H9 (cell line): ENCODE data around the gene GHRHR. TPM values are rescaled to one million over a fixed set of nuclear protein-coding genes. Genes with fewer than 3 reads are reported as not detected.

Experiments
- DNase-seq: peaks from one replicate; pipeline ENCODE4 v3.0.0-alpha.2; 2017
- H2AFZ ChIP-seq: one replicate; pipeline ENCODE4 v1.6.1; 2013; ENCODE audit warnings: mild to moderate bottlenecking, low read length, control low read depth, moderate library complexity
- H2AK5ac ChIP-seq: 2 replicates; pipeline ENCODE4 v1.6.1; 2013; ENCODE audit warnings: low read length, control low read depth, mixed read lengths; ENCODE audit not compliant: insufficient read length
- H2BK120ac ChIP-seq: one replicate; pipeline ENCODE4 v1.6.1; 2013; ENCODE audit warnings: low read depth, mild to moderate bottlenecking, low read length, control low read depth, inconsistent platforms; ENCODE audit not compliant: poor library complexity, severe bottlenecking
- H2BK12ac ChIP-seq: 2 replicates; pipeline ENCODE4 v1.6.1; 2013; ENCODE audit warnings: low read length, control low read depth, mixed read lengths, low read depth; ENCODE audit not compliant: insufficient read length
- H2BK15ac ChIP-seq: 2 replicates; pipeline ENCODE4 v1.6.1; 2013; ENCODE audit warnings: low read depth, low read length, control low read depth
- H2BK20ac ChIP-seq: one replicate; pipeline ENCODE4 v1.6.1; 2013; ENCODE audit warnings: low read depth, mild to moderate bottlenecking, low read length, control low read depth, inconsistent platforms; ENCODE audit not compliant: poor library complexity, severe bottlenecking
- H2BK5ac ChIP-seq: 2 replicates; pipeline ENCODE4 v1.6.1; 2013; ENCODE audit warnings: low read length, control low read depth, mixed read lengths; ENCODE audit not compliant: insufficient read length
- H3K14ac ChIP-seq: 2 replicates; pipeline ENCODE4 v1.6.1; 2013; ENCODE audit warnings: low read length, control low read depth; ENCODE audit not compliant: insufficient read depth
- H3K18ac ChIP-seq: 2 replicates; pipeline ENCODE4 v1.6.1; 2013; ENCODE audit warnings: low read depth, mild to moderate bottlenecking, mixed read lengths, low read length, control low read depth; ENCODE audit not compliant: insufficient read length
- H3K23ac ChIP-seq: 2 replicates; pipeline ENCODE4 v1.6.1; 2013; ENCODE audit warnings: low read length, control low read depth, mixed read lengths, low read depth; ENCODE audit not compliant: insufficient read length
- H3K23me2 ChIP-seq: 2 replicates; pipeline ENCODE4 v1.6.1; 2013; ENCODE audit warnings: low read depth, mild to moderate bottlenecking, mixed read lengths, low read length, control low read depth; ENCODE audit not compliant: insufficient read length, poor library complexity, severe bottlenecking
- H3K27ac ChIP-seq: 2 replicates; pipeline ENCODE4 v1.5.1; 2013; ENCODE audit warnings: low read length, control low read depth, mixed read lengths, low read depth; ENCODE audit not compliant: insufficient read length
- H3K27me3 ChIP-seq: 2 replicates; pipeline ENCODE4 v1.6.1; 2013; ENCODE audit warnings: low read length, control low read depth, inconsistent platforms; ENCODE audit not compliant: insufficient read depth
- H3K4ac ChIP-seq: 2 replicates; pipeline ENCODE4 v1.6.1; 2013; ENCODE audit warnings: low read depth, mild to moderate bottlenecking, control low read depth, inconsistent platforms, low read length, moderate library complexity
- H3K4me1 ChIP-seq: 2 replicates; pipeline ENCODE4 v1.6.1; 2013; ENCODE audit warnings: low read length, control low read depth, inconsistent platforms; ENCODE audit not compliant: insufficient read depth
- H3K4me2 ChIP-seq: 2 replicates; pipeline ENCODE4 v1.6.1; 2013; ENCODE audit warnings: low read length, control low read depth, mixed read lengths; ENCODE audit not compliant: insufficient read length, insufficient read depth
- H3K56ac ChIP-seq: 2 replicates; pipeline ENCODE4 v1.6.1; 2013; ENCODE audit warnings: low read depth, mild to moderate bottlenecking, mixed read lengths, low read length, control low read depth; ENCODE audit not compliant: insufficient read length
- H3K79me1 ChIP-seq: 2 replicates; pipeline ENCODE4 v1.6.1; 2013; ENCODE audit warnings: low read depth, mild to moderate bottlenecking, moderate library complexity, low read length, control low read depth, inconsistent platforms; ENCODE audit not compliant: insufficient read depth, poor library complexity, severe bottlenecking
- H3K79me2 ChIP-seq: 2 replicates; pipeline ENCODE4 v1.6.1; 2013; ENCODE audit warnings: low read length, control low read depth, inconsistent platforms; ENCODE audit not compliant: insufficient read depth
- H3K9ac ChIP-seq: 2 replicates; pipeline ENCODE4 v1.6.1; 2013; ENCODE audit warnings: low read length, control low read depth, mixed read lengths; ENCODE audit not compliant: insufficient read length; ENCODE audit errors: extremely low read depth
- H3K9me3 ChIP-seq: one replicate; pipeline ENCODE4 v1.6.1; 2013; ENCODE audit warnings: low read depth, low read length, inconsistent platforms; ENCODE audit not compliant: control insufficient read depth
- H3T11ph ChIP-seq: one replicate; pipeline ENCODE4 v1.6.1; 2013; ENCODE audit warnings: mild to moderate bottlenecking, low read length, control low read depth, inconsistent platforms
- H4K20me1 ChIP-seq: one replicate; pipeline ENCODE4 v1.6.1; 2013; ENCODE audit not compliant: control insufficient read depth, insufficient read length, insufficient read depth
- H4K5ac ChIP-seq: 2 replicates; pipeline ENCODE4 v1.6.1; 2013; ENCODE audit warnings: low read depth, mild to moderate bottlenecking, mixed read lengths, low read length, control low read depth; ENCODE audit not compliant: insufficient read length
- H4K8ac ChIP-seq: replicated peaks from 2 replicates; pipeline ENCODE4 v1.6.1; 2013; ENCODE audit warnings: low read length, control low read depth, mixed read lengths, low read depth; ENCODE audit not compliant: insufficient read length
- H4K91ac ChIP-seq: 2 replicates; pipeline ENCODE4 v1.6.1; 2013; ENCODE audit warnings: low read depth, mild to moderate bottlenecking, moderate library complexity, mixed read lengths, low read length, control low read depth; ENCODE audit not compliant: insufficient read length
- H3K27ac Mint-ChIP-seq, 3 experiments: 2 replicates in 2 of 3; 3 replicates in 1 of 3; pipeline ENCODE4 v1.8.0; 2020 to 2021; ENCODE audit warnings: mixed read lengths in 3 of 3, mild to moderate bottlenecking in 1 of 3, moderate library complexity in 1 of 3
- H3K27me3 Mint-ChIP-seq: 2 replicates; pipeline ENCODE4 v1.8.0; 2021; ENCODE audit warnings: low read depth, mild to moderate bottlenecking, moderate library complexity, mixed read lengths
- H3K36me3 Mint-ChIP-seq, 3 experiments: 2 replicates in 2 of 3; 3 replicates in 1 of 3; pipeline ENCODE4 v1.8.0; 2020 to 2021; ENCODE audit warnings: low read depth in 3 of 3, mixed read lengths in 3 of 3; ENCODE audit not compliant: insufficient read depth in 1 of 3
- H3K4me1 Mint-ChIP-seq, 2 experiments: 2 replicates each; pipeline ENCODE4 v1.8.0; 2020; ENCODE audit warnings: mixed read lengths in 2 of 2
- H3K4me3 Mint-ChIP-seq, 2 experiments: 2 replicates in 1 of 2; 3 replicates in 1 of 2; pipeline ENCODE4 v1.8.0; 2020 to 2021; ENCODE audit warnings: mild to moderate bottlenecking in 2 of 2, mixed read lengths in 2 of 2, moderate library complexity in 1 of 2
- H3K9me3 Mint-ChIP-seq, 2 experiments: 2 replicates in 1 of 2; 3 replicates in 1 of 2; pipeline ENCODE4 v1.8.0; 2020; ENCODE audit warnings: mild to moderate bottlenecking in 2 of 2, mixed read lengths in 2 of 2, moderate library complexity in 1 of 2
- CTCF ChIP-seq: fragments of 200-600 bp; sonication (generic); conservative IDR thresholded peaks from 3 replicates; pipeline ENCODE4 v1.8.0; 2021; ENCODE audit warnings: antibody characterized with exemption, mild to moderate bottlenecking
- WGBS: extraction: QIAGEN DNeasy Blood & Tissue Kit; methylation state at CpG from one replicate; pipeline ENCODE4 v1.1.7; 2013; ENCODE audit warnings: missing lambda C conversion rate, low lambda C conversion rate, mixed read lengths; ENCODE audit not compliant: insufficient read length; ENCODE audit errors: extremely low coverage; 5-methylcytosine and 5-hydroxymethylcytosine counted together
- total RNA-seq: library from RNA; stranded (reverse); gene quantifications from 2 replicates; pipeline ENCODE4 v1.2.1, GENCODE V29; 2021

Gene GHRHR
- total RNA-seq, 1 experiment from 2014 or later = 7.4 TPM

DNA sequence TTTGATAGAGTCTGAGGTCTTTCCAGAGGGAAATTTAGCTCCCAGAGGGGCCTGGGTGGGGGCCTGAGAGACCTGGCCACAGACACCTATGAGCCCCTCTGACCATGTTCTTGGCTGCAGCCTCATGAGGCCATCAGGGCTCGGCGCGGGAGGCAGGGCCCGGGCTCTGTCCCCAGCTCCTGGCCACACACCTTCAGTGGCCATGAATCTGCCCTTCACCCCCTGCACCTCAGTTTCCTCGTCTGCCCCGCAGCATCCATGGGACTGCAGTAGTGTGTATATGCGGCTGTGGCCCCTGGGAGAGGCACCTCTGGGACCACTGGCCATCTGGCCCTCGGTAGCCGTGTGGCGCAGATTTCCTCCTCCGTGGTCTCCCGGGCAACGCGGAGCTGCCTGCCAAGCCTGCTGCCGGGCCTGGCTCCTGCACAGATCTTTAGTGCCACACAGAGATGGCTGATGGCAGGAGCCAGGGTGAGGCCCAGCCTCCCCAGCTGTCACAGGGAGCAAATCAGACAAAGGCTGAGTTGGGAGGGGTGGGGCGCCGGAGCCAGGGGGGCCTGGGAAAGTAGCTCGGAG is 64.8 kb downstream of the GHRHR start:
- Histone ChIP-seq H2BK20ac (no peak overlapping the region), H3K27me3 (no peaks in the 10 kb centered on the region), H3T11ph (no peak overlapping the region), H2AK5ac (no peak overlapping the region), H4K8ac (no peak overlapping the region), H4K20me1 (no peaks in the 10 kb centered on the region), H3K18ac (no peak overlapping the region), H3K79me2 (no peaks in the 10 kb centered on the region), H4K5ac (no peak overlapping the region), H3K23ac (no peak overlapping the region), H3K27ac (no peak overlapping the region), H3K4me2 (no peak overlapping the region), H2BK12ac (no peak overlapping the region), H3K9me3 (no peaks in the 10 kb centered on the region), H3K4ac (no peak overlapping the region), H3K4me1 (no peaks in the 10 kb centered on the region; the same call in 1 of the 2 replicates), H3K79me1 (no peaks in the 10 kb centered on the region), H2BK15ac (no peak overlapping the region), H3K9ac (no peak overlapping the region), H2AFZ (no peak overlapping the region), H4K91ac (no peak overlapping the region), H3K23me2 (no peaks in the 10 kb centered on the region), H2BK5ac (no peak overlapping the region), H2BK120ac (no peak overlapping the region), H3K56ac (no peak overlapping the region), H3K14ac (no peak overlapping the region)
- WGBS = no CpG with 5 or more reads among the region's 18 CpGs
- Mint-ChIP-seq H3K4me3 (no peak overlapping the region), H3K9me3 (peaks cover 0 to 3% of the 10 kb centered on the region in 2 experiments; a peak in 2 of 5 replicates), H3K27me3 (peaks cover 10% of the 10 kb centered on the region), H3K4me1 (peaks cover 21% of the 10 kb centered on the region in 2 experiments), H3K27ac (no peak overlapping the region), H3K36me3 (no peaks in the 10 kb centered on the region; a peak in 2 of 7 replicates)
- no peak for TF ChIP-seq CTCF
- no peak for DNase-seq

Other genes starting within 250 kb of the GHRHR start
- gene INMT, start 211.8 kb upstream of the GHRHR start, total RNA-seq = 0.59 and 0.70 TPM in 2 replicates
- 2.6 and 3.1 TPM in 2 replicates for gene MINDY4, start 192.5 kb upstream of the GHRHR start, total RNA-seq
- gene AQP1, start 52.1 kb upstream of the GHRHR start, total RNA-seq = 0.15 TPM in 1 of 2 replicates, not detected in the other
- gene ADCYAP1R1, start 88.4 kb downstream of the GHRHR start, total RNA-seq = 7.4 and 8.9 TPM in 2 replicates